Activated CD8-positive, alpha-beta memory T cell treated with anti-CD3 and anti-CD28 coated beads, Interleukin-2, amount 50 U/mL, for 1 hour (primary cell): ENCODE data around the gene RFWD3.
A peak's percentile ranks its signal among the peaks of the same experiment; 100 is the strongest.

Source experiments
- DNase-seq: peaks from one replicate; pipeline ENCODE4 v3.0.0-alpha.2; 2020; ENCODE audit errors: extremely low read depth

RFWD3 gene

GRCh38 chr16:74622005-74622404 is 44.7 kb downstream of the RFWD3 start:
- DNase-seq = no peak

GRCh38 chr16:74617206-74617788 is 49.4 kb downstream of the RFWD3 start:
- DNase-seq = no peak

- DNase-seq = no peak
Measured at GRCh38 chr16:74611721-74612120, 55.0 kb downstream of the RFWD3 start.

GRCh38 chr16:74608944-74609343 is 57.7 kb downstream of the RFWD3 start:
- DNase-seq = peak; percentile 30

GRCh38 chr16:74608381-74608780 is 58.3 kb downstream of the RFWD3 start:
- no peak for DNase-seq

- no peak for DNase-seq
Measured at GRCh38 chr16:74607962-74608356, 58.7 kb downstream of the RFWD3 start.

- DNase-seq = no peak
Measured at GRCh38 chr16:74607310-74607961, 59.2 kb downstream of the RFWD3 start.

- peak; percentile 67 for DNase-seq
Measured at GRCh38 chr16:74606521-74607309, 60.0 kb downstream of the RFWD3 start, which contains the start of gene GLG1. Gene GLG1, minus strand, starts transcription at chr16:74607114. Its CDS starts 20 bp downstream, at chr16:74607094.

GRCh38 chr16:74605746-74606520 is 60.7 kb downstream of the RFWD3 start:
- no peak for DNase-seq

GRCh38 chr16:74605332-74605731 is 61.3 kb downstream of the RFWD3 start:
- DNase-seq = no peak

- no peak for DNase-seq
Measured at GRCh38 chr16:74603848-74604247, 62.8 kb downstream of the RFWD3 start.

- peak; percentile 43 for DNase-seq
Measured at GRCh38 chr16:74601126-74601871, 65.4 kb downstream of the RFWD3 start.

- no peak for DNase-seq
Measured at GRCh38 chr16:74596586-74596985, 70.1 kb downstream of the RFWD3 start.

- DNase-seq = no peak
Measured at GRCh38 chr16:74592847-74593246, 73.8 kb downstream of the RFWD3 start.

- DNase-seq = no peak
Measured at GRCh38 chr16:74591876-74592650, 74.6 kb downstream of the RFWD3 start.

GRCh38 chr16:74586948-74587347 is 79.7 kb downstream of the RFWD3 start:
- DNase-seq = no peak

GRCh38 chr16:74585846-74586443 is 80.7 kb downstream of the RFWD3 start:
- DNase-seq = no peak

GRCh38 chr16:74583926-74584666 is 82.6 kb downstream of the RFWD3 start:
- no peak for DNase-seq

- DNase-seq = no peak
Measured at GRCh38 chr16:74582970-74583369, 83.7 kb downstream of the RFWD3 start.
